NCI-H1694 treated with DMSO at 0.1 percent for 48 hours (cell line): ENCODE data around the gene SYNGAP1.
"Not testable (repeated sequence)": the region's sequence is repeated elsewhere in the genome, so short reads cannot be mapped to it uniquely, and the experiment has no call there.

Source experiments
- DNase-seq: peaks from one replicate; lab custom pipeline; 2025; lab: John Stamatoyannopoulos, UW

Gene SYNGAP1

DNA sequence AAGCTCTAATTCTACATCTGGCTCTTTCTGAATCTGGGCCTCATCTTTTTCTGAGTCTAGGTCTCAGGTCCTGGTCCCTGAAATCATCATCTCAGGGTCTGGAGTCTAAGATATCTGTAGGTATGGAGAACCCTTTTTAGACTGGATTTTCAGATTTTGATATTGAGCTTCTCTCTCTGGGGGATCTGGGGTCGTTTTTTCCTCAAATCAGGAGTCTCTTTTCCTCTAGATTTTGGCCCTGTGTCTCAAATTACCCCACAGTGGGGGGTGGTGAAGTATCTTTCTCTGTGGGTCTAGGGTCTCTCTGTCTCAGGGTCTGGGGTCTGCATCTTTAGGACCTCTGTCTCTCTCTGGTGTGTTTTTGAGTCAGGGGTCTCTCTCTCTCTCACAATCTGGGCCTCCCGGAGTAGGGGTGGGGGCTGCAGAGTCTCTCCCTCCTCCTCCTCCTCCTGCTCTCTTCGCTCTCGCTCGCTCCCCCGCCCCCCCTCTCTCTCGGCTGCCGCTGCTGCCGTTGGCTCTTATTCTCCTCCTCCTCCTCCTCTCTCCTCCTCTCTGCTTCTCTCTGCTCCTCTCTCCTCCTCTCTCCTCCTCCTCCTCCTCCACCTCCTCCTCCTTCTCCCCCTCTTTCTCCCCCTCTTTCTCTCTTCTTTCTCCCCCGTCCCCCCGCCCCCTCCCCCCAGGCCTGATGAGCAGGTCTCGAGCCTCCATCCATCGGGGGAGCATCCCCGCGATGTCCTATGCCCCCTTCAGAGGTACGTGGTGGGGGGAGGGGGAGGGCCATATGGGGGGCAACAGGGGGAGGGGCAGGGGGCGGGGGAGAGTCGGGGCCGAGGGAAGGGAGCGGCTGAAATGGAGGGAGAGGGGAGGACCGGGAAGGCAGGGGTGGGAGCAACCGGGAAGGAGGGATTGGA is at the start of gene SYNGAP1:
SYNGAP1 (plus strand) TSS at position 486 of the 911 bp plus-strand sequence; CDS start at position 686, 200 bp downstream.
- DNase-seq, result peak; percentile 29

DNA sequence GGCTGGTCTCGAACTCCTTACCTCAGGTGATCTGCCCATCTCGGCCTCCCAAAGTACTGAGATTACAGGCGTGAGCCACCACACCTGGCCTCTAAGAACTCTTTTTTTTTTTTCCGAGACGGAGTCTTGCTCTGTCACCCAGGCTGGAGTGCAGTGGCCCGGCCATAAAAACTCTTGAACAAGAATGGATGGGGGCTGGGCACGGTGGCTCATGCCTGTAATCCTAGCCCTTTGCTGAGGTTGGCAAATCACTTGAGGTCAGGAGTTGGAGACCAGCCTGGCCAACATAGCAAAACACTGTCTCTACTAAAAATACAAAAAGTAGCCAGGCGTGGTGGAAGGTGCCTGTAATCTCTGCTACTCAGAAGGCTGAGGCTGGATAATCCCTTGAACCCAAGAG is 48.0 kb upstream of the SYNGAP1 start:
- not testable (repeated sequence) for DNase-seq

DNA sequence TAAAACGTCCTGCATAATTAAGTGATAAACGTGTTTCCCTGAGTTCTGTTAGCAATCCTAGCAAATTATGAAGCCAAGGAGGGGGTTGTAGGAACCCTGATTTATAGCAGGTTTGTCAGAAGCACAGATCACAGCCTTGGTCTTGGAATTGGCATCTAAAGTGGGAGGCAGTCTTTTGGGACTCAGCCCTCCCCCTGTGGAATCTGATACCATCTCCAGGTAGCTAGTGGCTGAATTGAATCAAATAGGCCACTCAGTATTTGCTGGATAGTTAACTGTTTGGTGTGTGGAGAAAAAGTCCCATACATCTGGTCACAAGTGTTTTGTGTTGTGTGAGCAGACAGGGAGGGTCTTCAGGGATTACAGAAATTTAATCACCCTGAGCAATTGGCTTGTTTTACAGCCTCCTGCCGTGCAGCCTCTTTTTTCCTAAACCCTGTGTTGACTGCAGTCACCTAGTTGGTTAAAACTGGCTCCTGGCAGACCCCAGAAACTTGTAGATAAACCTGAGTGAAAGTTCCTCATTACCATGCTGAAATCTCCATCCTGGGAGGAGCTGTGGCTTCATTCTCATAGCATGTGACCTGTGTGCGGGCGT is 47.2 kb upstream of the SYNGAP1 start:
- no peak for DNase-seq

DNA sequence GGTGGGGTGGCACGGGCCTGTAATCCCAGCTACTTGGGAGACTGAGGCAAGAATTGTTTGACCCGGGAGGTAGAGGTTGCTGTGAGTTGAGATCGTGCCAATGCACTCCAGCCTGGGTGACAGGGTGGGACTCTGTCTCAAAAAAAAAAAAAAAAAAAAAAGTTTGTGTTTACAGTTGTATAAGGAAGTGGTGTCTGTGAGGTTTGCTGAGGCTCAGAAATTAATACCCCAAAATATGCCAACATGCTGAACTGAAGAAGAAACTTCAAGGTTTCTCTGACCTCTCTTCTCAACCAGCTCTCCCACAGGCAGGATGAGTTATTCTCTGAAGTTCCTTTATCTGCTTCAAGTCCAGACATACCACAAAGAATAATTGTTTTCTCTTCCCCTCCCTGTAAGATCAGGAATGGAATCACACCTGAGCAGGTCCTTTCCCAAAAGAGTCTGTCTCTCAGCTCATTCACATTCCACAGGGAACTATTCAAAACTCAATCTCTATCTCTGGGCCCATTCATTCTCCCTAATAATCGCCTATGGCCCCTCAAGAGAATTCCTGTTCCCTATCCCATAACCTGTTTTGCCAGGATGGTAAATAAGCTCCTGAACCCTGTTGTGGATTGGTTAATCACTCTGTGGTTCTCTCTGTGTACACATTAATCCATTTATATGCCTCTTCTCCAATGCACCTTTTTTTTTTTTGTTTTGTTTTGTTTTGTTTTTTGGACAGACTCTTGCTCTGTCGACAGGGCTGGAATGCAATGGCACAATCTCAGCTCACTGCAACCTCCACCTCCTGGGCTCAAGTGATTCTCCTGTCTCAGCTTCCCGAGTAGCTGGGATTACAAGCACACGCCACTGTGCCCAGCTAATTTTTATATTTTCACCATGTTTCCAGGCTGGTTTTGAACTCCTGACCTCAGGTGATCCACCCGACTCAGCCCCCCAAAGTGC is 45.6 kb upstream of the SYNGAP1 start:
- DNase-seq, result no peak

DNA sequence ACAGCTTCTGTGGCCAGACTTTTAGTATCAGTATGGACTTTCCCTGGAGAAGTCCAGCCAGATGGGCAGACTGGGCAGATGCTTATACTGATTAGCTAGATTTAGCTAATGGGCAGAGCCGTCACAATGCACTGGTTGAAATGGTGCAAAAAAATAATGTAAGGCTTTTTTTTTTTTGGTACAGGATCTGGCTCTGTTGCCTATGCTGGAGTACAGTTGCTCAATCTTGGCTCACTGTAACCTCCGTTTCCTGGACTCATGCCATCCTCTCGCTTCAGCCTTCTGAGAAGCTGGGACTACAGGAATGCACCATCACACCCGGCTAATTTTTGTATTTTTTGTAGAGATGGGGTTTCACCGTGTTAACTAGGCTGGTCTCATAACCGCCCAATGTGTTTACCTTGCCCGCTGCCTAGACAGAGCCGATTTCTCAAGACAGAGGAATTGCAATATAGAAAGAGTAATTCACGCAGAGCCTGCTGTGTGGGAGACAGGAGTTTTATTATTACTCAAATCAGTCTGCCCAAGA is 44.7 kb upstream of the SYNGAP1 start:
- peak; percentile 0 for DNase-seq

DNA sequence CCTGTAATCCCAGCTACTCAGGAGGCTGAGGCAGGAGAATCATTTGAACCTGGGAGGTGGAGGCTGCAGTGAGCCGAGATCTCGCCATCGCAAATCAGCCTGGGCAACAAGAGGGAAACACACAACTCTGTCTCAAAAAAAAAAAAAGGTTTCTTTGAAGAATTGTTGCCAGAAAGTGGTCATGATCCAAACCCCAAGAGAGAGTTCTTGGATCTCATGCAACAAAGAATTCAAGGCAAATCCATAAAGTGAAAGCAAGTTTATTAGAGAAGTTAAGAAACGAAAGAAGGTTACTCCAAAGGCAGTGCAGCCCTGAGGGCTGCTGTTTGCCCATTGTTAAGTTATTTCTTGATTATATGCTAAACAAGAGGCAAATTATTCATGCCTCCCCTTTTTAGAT is 42.7 kb upstream of the SYNGAP1 start:
- DNase-seq, result no peak

DNA sequence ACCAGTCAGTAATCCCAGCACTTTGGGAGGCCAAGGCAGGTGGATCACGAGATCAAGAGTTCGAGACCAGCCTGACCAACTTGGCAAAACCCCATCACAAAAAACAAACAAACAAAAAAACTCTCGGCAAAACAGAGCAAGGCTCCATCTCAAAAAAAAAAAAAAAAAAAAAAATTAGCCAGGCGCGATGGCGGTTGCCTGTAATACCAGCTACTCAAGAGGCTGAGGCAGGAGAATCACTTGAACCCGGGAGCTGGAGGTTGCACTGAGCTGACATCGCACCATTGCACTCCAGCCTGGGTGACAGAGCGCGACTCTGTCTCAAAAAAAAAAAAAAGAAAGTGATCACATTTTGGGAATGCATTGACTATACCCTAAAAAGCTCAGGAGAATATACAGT is 40.7 kb upstream of the SYNGAP1 start:
- DNase-seq, result not testable (repeated sequence)

DNA sequence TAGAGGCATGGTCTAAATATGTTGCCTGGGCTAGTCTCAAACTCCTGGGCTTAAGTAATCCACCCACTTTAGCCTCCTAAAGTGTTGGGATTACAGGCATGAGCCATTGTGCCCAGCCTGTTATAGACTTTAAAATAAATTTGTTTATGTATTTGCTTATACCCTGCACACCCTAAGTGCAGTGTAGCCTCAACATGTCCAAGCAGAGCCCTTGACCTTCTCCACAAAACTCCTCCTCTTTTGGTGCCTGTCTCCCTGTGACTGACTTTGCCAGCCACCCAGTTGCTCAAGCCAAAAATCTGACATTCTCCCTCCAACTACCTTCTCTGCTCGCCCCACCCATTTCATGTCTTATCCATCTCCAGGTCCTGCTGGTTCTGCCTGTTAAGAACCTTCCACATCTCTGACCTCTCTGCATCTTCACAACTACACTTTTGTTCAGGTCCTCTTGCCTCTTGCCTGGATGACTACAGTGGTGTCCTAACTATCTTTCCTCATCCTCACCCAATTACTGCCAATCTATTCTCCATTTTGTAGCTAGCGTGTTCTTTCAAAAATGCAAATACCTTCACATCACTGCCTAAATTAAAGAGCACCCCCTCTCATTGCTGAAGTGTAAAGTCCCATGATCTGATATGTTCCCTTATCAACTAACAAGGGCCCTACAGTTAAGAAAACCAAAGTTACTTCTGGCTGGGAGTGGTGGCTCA is 39.4 kb upstream of the SYNGAP1 start:
- no peak for DNase-seq

DNA sequence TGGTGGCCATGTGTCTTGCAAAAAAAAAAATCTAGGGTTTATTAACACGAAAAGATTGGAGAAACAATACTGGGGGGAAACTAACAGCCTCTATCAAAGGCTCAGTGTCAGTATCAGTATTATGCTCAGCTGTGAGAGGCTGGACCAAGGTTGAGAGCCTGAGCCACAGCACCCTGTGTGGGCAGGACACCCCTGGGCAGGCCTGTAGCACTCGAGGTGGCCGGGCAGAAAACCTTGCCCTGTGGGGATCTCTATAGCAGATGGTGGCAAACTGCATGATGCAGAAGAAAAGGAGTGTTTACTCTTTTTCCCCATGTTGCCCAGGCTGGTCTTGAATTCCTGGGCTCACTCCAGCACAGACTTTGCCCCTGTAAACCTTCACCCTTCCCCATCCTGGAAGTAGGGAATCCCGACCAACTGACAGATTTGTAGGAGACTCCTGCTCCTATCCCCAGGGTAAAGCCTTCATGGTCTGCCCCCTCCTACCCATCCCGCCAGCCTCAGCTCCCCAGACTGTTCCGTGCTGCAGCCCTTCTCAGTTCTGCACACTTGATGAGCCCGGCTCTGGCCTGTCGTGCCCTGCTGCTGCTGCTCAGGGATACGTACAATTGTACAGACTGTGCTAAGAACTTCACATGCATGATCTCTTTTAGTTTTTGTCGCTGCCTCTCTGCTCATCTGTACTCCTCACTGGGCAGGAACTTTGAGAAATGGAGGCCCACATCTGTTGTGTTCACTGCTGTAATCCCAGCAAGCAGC is 36.3 kb upstream of the SYNGAP1 start:
- DNase-seq, result no peak

DNA sequence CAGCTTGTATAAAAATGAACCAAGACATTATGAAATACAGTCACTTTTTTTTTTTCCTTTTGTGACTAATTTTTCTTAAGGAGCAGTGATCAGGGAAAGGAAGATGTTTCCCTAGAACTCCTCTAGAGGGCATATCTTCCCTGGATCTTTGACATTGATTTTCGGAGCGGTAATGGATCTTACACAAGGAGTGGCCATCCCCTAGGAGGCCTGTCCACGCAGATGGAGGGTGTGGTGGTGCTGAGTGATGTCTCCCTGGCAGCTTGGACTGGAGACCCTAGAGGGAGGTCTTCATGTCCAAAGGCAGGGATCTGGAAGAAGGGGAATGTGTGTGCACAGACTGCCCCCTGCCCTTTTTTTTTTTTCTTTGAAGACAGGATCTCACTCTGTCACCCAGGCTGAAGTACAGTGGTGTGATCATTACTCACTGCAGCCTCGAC is 35.3 kb upstream of the SYNGAP1 start:
- no peak for DNase-seq

DNA sequence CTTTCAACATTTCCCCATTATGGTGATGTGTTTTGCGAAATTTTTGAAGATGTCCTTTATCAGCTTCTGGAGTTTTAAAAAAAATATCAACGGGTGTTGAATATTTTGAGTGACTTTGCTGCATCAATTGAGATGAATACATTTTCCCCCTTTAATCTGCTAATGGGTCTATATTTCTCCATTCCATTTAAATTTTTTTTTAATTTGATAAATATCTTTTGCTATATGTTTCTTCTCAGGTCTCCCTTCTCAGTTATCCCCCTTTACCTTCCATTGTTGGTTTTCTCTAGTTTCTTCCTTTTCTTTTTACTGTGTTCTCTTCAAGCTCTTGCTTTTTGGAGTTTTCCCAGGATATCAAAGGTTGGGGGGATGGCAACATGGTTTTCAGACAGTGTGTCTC is 29.7 kb upstream of the SYNGAP1 start:
- DNase-seq, result no peak

DNA sequence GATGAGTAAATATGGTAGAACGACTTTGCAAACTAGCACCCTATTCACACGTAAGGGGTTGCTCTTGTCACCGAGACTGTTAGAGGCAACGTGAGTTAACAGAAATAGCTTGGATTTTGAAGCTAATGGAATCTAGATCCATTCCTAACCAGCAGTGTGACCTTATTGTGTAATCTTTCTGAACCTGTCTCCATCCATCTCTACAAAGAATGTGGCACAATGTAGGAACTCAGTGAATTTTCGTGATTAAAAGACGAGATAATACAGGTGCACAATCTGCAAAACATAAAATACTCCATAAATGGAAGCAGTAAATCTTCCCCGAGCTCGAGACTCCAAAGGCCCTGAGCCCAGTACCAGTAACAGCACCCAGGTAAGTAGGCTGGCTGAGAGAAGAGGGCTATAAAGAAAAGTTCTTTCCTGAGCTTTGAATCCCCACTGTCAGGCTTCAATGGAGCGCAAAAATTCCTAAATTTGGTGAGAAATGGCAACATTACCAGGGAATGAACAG is 29.0 kb upstream of the SYNGAP1 start:
- no peak for DNase-seq

DNA sequence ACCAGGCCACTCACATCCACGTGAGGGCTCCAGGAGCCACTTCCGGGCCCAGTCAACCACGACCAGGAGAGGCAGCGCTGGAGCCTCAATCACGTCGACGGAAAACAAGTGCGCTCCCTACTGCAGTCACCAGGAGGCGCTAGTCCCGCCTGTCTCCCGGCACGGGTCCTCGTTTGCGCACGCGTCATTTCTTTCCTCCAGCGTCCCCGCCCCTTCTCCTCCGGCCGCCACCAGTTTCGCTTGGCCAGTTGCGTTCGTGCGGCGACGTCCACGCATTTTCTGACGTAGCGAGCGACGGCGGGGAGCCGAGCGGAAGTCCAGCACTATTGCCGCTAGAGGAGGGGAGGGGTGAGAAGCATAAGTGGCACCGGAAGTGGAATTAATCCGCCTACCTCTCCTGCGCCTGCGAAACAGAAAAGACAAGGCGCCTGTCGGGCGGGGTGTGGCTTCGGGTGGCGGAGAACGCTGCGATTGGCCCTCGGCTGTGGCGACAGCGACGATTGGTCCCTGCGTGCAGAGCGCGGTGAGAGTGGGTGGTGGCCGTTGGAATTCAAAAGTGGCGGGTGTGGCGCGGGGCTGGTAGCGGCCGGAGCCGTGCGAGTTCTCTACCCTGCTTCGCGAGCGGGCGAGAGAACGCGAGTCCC is 28.5 kb upstream of the SYNGAP1 start, which contains the start of gene KIFC1:
KIFC1 (plus strand) TSS at position 546 of the 644 bp plus-strand sequence. CDS start 163 bp downstream, outside the sequence.
- peak; percentile 100 for DNase-seq

DNA sequence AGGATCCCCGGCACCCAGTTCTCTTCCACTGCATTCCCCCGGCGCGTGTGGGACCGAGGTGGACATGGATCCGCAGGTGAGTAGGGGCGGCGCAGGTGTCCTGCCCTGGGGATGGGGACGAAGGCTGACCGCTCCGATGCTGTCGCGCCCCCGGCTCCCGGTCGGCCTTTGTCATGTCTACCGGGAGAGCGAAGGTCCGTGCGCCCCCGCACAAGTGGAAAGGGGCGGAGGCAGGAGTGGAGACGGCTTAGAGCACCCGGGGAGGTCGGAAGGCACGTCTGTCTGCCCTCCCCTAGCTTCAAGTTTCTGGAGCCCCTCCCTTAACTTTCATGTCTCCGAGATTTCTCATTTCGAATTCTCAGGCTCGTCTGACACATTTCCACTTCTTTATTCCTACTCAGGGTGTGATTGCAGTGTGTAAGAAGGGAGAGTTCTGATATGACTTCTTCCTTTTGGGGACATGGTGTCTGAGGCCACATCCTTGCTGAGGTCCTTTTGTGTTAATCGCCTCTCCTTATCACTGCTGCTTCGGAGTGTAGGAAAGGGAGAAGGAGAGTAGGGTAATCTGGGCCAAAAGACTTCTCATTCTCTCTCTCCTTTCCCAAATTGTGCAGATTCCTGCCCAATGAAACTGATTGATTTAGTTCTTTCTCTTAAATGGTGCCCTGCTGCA is 27.8 kb upstream of the SYNGAP1 start:
- DNase-seq, result no peak

DNA sequence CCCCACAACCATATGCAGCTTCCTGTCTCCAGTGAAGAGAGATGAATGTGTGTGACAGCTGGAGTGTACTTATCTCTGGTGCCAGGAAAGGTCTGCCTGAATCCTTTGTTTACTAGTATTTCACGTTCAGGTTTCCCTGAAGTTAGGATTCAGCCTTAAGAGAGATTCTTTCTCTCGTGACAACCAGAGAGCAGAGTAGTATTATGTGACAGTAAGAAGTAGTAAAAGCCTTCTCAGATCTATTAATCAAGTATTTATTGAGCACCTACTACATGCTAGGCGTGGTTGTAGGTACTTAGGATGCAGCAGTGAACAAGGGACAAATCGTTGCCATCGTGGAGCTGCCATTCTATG is 27.3 kb upstream of the SYNGAP1 start:
- peak; percentile 41 for DNase-seq

DNA sequence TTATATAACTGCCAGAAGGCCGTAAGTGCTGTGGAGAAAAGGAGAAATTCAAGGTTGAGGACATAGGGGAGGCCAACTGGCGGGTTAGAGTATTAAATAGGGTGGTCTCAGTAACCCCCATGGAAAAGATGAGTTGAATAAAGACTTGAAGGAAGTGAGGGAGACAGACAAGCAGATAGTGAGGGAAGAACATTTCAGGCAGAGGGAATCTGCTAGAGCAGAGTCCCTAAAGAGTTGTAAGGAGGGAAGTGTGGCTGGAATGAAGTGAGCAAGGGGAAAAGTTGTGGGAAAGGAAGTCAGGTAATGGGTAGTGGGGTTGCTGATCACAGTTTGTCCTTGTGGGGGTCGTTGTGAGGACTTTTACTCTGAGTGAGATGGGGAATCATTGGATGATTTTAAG is 26.9 kb upstream of the SYNGAP1 start:
- no peak for DNase-seq

DNA sequence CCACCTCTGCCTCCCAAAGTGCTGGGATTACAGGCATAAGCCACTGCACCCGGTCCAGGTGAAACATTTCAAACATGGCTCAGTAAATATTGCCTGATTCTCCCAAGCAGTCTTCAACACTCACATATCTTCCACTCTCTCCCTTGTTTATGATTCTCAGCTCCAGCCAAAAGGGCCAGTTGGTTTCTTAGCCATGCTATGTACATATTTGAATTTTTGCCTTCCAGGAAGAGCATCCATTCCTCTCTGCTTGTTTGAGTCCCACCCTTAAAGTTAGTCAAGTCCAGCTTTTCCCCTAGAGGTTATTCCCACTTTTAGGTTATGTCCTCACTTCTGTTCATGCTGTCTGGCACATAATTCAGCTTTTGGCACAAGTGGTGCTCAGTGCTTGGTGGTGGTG is 22.3 kb upstream of the SYNGAP1 start:
- DNase-seq, result no peak

DNA sequence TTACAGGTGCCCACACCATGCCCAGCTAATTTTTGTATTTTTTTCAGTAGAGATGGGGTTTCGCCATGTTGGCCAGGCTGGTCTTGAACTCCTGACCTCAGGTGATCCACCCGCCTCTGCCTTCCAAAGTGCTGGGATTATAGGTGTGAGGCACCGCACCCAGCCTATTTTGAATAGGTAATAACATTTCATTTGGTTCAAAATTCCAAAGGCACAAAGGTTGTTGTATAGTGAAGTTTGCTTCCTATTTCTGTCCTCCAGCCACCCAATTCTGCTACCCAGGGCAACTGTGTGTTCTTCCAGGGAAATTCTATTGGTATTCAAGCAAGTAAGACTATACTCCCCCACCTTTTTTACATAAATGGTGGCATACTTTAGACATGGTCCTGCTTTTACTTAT is 21.3 kb upstream of the SYNGAP1 start:
- not testable (repeated sequence) for DNase-seq

DNA sequence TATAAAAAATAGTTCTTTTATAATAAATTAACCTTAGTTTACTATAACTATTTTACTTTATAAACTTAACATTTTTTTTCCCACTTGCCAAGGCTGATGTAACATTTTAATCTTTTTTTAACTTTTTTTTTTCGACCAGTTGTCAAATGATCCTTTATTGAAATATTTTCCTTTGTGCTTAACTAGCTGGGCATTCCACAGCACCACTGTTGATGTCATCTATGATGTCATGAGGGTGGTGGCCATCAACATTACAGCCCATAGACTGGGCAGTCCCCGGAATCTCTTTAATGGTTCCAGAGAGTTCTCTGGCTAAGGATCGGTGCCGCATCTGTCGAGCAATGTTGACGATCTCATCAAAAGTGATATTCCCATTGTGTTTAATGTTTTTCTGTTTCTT is 20.0 kb upstream of the SYNGAP1 start:
- DNase-seq, result not testable (repeated sequence)
